Measurements from ENCODE around the gene APOL6. TPM values are rescaled to one million over a fixed set of nuclear protein-coding genes. Genes with fewer than 3 reads are reported as not detected.

The APOL6 gene
- total and polyA plus RNA-seq, 9 of the 15 experiments (the other 6 are each of a cell fraction or from before 2014, with no cell fraction given) = 0.29 to 1.2 (median 0.70) TPM

DNA sequence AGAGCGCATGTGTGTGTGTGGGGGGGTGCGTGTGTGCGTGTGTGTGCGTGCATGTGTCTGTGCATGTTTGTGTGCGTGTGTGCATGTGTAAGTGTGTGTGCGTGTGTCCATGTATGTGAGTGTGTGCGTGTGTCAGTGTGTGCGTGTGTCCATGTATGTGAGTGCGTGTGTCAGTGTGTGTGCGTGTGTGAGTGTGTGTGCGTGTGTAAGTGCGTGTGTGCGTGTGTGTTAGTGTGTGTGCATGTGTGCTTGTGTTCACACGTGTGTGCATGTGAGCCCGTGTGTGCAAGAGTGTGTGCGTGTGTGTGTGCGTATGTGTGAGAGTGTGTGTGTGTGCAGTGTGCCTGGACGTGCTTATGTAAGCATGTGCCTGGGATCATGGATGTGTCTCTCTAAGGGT lies 14.7 kb upstream of the APOL6 start:
- Histone ChIP-seq H4K20me1 (replicated peaks; ENCODE audit: control insufficient read depth, insufficient read depth, low read length) (no peaks in the 10 kb centered on the region), H3K4me3 (no peak overlapping the region), H3K27me3 (ENCODE audit: control insufficient read depth in 2 of 2, insufficient read depth in 2 of 2, low read length in 2 of 2) (peaks cover 0 to 10% of the 10 kb centered on the region in 2 experiments; a peak in 2 of 5 replicates), H3K79me2 (ENCODE audit: control insufficient read depth, insufficient read depth, low read length) (no peaks in the 10 kb centered on the region), H3K9me1 (ENCODE audit: control insufficient read depth, insufficient read depth, low read length) (no peaks in the 10 kb centered on the region), H3K27ac (ENCODE audit: extremely low read depth, low read depth, low read length) (no peak overlapping the region), H2AFZ (ENCODE audit: low read depth, low read length) (no peak overlapping the region), H3K9ac (ENCODE audit: insufficient read depth in 1 of 2, low read depth in 2 of 2, low read length in 2 of 2) (no peak overlapping the region), H3K36me3 (ENCODE audit: control insufficient read depth, insufficient read depth, low read length) (no peaks in the 10 kb centered on the region), H3K4me2 (ENCODE audit: insufficient read depth, low read length) (0 out of 2 replicates have a peak overlapping the region, but pooled peaks have one; percentile 11), H3K4me1 (replicated peaks in 1 of 2; ENCODE audit: control insufficient read depth in 2 of 2, insufficient read depth in 2 of 2, low read length in 2 of 2) (peaks cover 0 to 5% of the 10 kb centered on the region in 2 experiments; a peak in 3 of 5 replicates), H3K9me3 (replicated peaks; ENCODE audit: control insufficient read depth, insufficient read depth, low read depth, low read length) (no peaks in the 10 kb centered on the region)
- DNase-seq (ENCODE audit: extremely low read depth in 1 of 4, low spot score in 3 of 4) (no peak), FAIRE-seq (no peak), ATAC-seq (no peak)
- intact Hi-C loops (cut with micrococcal nuclease) = loop anchor here (5.0 to 10.0 kb wide), 2 partner anchors 201 to 289 kb away; no protein-coding TSS in a partner anchor
- 31% methylated on average over 10 of the region's 18 CpGs for WGBS (ENCODE audit: insufficient coverage, low coverage, missing lambda C conversion rate)
- no TSS peak for BruUV-seq (replicated peaks)
- ChIA-PET CTCF (ENCODE audit: low intra/inter-chr PET ratio) (no interaction called here), POLR2A (no interaction called here)
- in situ Hi-C loops (cut with MboI) = no loop called here
- TF ChIP-seq, protein P1, sequence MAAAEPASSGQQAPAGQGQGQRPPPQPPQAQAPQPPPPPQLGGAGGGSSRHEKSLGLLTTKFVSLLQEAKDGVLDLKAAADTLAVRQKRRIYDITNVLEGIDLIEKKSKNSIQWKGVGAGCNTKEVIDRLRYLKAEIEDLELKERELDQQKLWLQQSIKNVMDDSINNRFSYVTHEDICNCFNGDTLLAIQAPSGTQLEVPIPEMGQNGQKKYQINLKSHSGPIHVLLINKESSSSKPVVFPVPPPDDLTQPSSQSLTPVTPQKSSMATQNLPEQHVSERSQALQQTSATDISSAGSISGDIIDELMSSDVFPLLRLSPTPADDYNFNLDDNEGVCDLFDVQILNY (CRISPR knock-in tag; IDR thresholded peaks at IDR 0.05) = no peak
- TF ChIP-seq RBBP5 (IDR thresholded peaks at IDR 0.05; ENCODE audit: borderline replicate concordance, insufficient read depth, low read length, poor library complexity, severe bottlenecking) (no peak), YBX1 (IDR thresholded peaks at IDR 0.05) (no peak), KLF6 (CRISPR knock-in tag; IDR thresholded peaks at IDR 0.05; ENCODE audit: borderline replicate concordance) (no peak), RBM39 (optimal IDR thresholded peaks at IDR 0.05; ENCODE audit: low read depth, low read length) (no peak), PPARD (CRISPR knock-in tag; IDR thresholded peaks at IDR 0.05) (no peak), ZNF316 (IDR thresholded peaks at IDR 0.05) (no peak), FOXJ2 (tag; IDR thresholded peaks at IDR 0.05) (no peak), IRF2 (CRISPR knock-in tag; IDR thresholded peaks at IDR 0.05) (no peak), TSHZ1 (CRISPR knock-in tag; IDR thresholded peaks at IDR 0.05) (no peak), CC2D1A (IDR thresholded peaks at IDR 0.05) (0 out of 2 replicates have a peak, but pooled peaks have one; percentile 31), ELF4 (CRISPR knock-in tag; IDR thresholded peaks at IDR 0.05) (peak; percentile 62; the same call in 1 of the 2 replicates), MYNN (IDR thresholded peaks at IDR 0.05) (peak; percentile 94; the same call in 1 of the 2 replicates), MYNN (CRISPR knock-in tag; IDR thresholded peaks at IDR 0.05) (no peak), ZNF174 (CRISPR knock-in tag; IDR thresholded peaks at IDR 0.05) (no peak)
- TF ChIP-seq, protein P2, sequence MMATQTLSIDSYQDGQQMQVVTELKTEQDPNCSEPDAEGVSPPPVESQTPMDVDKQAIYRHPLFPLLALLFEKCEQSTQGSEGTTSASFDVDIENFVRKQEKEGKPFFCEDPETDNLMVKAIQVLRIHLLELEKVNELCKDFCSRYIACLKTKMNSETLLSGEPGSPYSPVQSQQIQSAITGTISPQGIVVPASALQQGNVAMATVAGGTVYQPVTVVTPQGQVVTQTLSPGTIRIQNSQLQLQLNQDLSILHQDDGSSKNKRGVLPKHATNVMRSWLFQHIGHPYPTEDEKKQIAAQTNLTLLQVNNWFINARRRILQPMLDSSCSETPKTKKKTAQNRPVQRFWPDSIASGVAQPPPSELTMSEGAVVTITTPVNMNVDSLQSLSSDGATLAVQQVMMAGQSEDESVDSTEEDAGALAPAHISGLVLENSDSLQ (IDR thresholded peaks at IDR 0.05) = no peak
- TF ChIP-seq, protein P3, sequence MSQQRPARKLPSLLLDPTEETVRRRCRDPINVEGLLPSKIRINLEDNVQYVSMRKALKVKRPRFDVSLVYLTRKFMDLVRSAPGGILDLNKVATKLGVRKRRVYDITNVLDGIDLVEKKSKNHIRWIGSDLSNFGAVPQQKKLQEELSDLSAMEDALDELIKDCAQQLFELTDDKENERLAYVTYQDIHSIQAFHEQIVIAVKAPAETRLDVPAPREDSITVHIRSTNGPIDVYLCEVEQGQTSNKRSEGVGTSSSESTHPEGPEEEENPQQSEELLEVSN (IDR thresholded peaks at IDR 0.05; ENCODE audit: borderline replicate concordance in 1 of 2, extremely low read depth in 1 of 2, insufficient read depth in 1 of 2, insufficient read length in 1 of 2, low read depth in 1 of 2, low read length in 1 of 2, poor library complexity in 1 of 2, severe bottlenecking in 1 of 2) = no peak
